IMR-90 (cell line): ENCODE results near the gene DIAPH2. TPM values are rescaled to one million over a fixed set of nuclear protein-coding genes. Genes with fewer than 3 reads are reported as not detected.

Experiments used
- ATAC-seq: fragments of 200-7000 bp; cut with Tn5 transposase; 2 replicates; pipeline ENCODE4 v1.9.1; 2020; ENCODE audit warnings: low read depth, mild to moderate bottlenecking, moderate library complexity
- BruUV-seq: library from RNA; stranded (reverse); fragments of 400-500 nt; replicated peaks from 2 replicates; lab custom pipeline; 2021; lab: Mats Ljungman, UMichigan
- CTCF ChIA-PET: fragments of 300-600 bp; formaldehyde crosslinking; extraction: SDS; loops from one replicate; lab custom pipeline; 2021; ENCODE audit warnings: antibody characterized with exemption; lab: Yijun Ruan, JAX
- POLR2A ChIA-PET: fragments of 300-600 bp; sonication (Branson Sonifier 250); formaldehyde crosslinking; loops from one replicate; lab custom pipeline; 2022; ENCODE audit warnings: antibody characterized with exemption; ENCODE audit not compliant: unreplicated experiment; lab: Charles Lee
- DNase-seq: peaks from one replicate; pipeline ENCODE4 v3.0.0; 2013
- H2AFZ ChIP-seq: replicated peaks from 2 replicates; pipeline ENCODE3; 2013; ENCODE audit warnings: low read length, mild to moderate bottlenecking; ENCODE audit not compliant: poor library complexity
- H2AK5ac ChIP-seq: 2 replicates; pipeline ENCODE4 v1.6.1; 2013; ENCODE audit warnings: low read depth, low read length, inconsistent platforms
- H2AK9ac ChIP-seq: replicated peaks from 2 replicates; pipeline ENCODE3; 2013; ENCODE audit warnings: mild to moderate bottlenecking, low read depth, low read length, moderate library complexity; ENCODE audit not compliant: poor library complexity
- H2BK120ac ChIP-seq: 2 replicates; pipeline ENCODE4 v1.6.1; 2013; ENCODE audit warnings: low read depth, low read length, inconsistent platforms
- H2BK15ac ChIP-seq: 3 replicates; pipeline ENCODE4 v1.6.1; 2013; ENCODE audit warnings: low read depth, low read length, inconsistent platforms
- H2BK20ac ChIP-seq: 2 replicates; pipeline ENCODE4 v1.6.1; 2013; ENCODE audit warnings: low read depth, mild to moderate bottlenecking, inconsistent platforms, low read length, moderate library complexity
- H2BK5ac ChIP-seq: 2 replicates; pipeline ENCODE4 v1.6.1; 2013; ENCODE audit warnings: mild to moderate bottlenecking, low read depth, low read length, inconsistent platforms; ENCODE audit not compliant: poor library complexity, severe bottlenecking
- H3K14ac ChIP-seq: replicated peaks from 2 replicates; pipeline ENCODE4 v1.6.1; 2013; ENCODE audit warnings: low read depth, low read length, inconsistent platforms
- H3K18ac ChIP-seq: 2 replicates; pipeline ENCODE4 v1.6.1; 2013; ENCODE audit warnings: low read depth, low read length, control low read depth
- H3K23ac ChIP-seq: 2 replicates; pipeline ENCODE4 v1.6.1; 2013; ENCODE audit warnings: low read depth, low read length, inconsistent platforms
- H3K27ac ChIP-seq: 2 replicates; pipeline ENCODE4 v1.5.1; 2013; ENCODE audit warnings: mild to moderate bottlenecking, control low read depth, low read length; ENCODE audit not compliant: insufficient read depth
- H3K27me3 ChIP-seq: 2 replicates; pipeline ENCODE4 v1.6.1; 2013; ENCODE audit warnings: low read length; ENCODE audit not compliant: control insufficient read depth, insufficient read depth
- H3K36me3 ChIP-seq: 2 replicates; pipeline ENCODE4 v1.6.1; 2013; ENCODE audit warnings: low read length, mixed read lengths; ENCODE audit not compliant: control insufficient read depth, insufficient read depth
- H3K4ac ChIP-seq: 2 replicates; pipeline ENCODE4 v1.6.1; 2013; ENCODE audit warnings: low read depth, low read length, inconsistent platforms
- H3K4me1 ChIP-seq: 2 replicates; pipeline ENCODE4 v1.6.1; 2013; ENCODE audit warnings: low read length, mixed read lengths; ENCODE audit not compliant: control insufficient read depth, insufficient read depth
- H3K4me2 ChIP-seq: 2 replicates; pipeline ENCODE4 v1.6.1; 2013; ENCODE audit warnings: low read depth, mild to moderate bottlenecking, control low read depth, low read length, moderate library complexity
- H3K4me3 ChIP-seq: 2 replicates; pipeline ENCODE4 v1.5.1; 2013; ENCODE audit warnings: low read depth, mild to moderate bottlenecking, control low read depth, low read length, moderate library complexity; ENCODE audit not compliant: insufficient read depth
- H3K56ac ChIP-seq: 2 replicates; pipeline ENCODE4 v1.6.1; 2013; ENCODE audit warnings: low read length, inconsistent platforms; ENCODE audit not compliant: insufficient read depth; ENCODE audit errors: extremely low read depth
- H3K79me1 ChIP-seq, 2 experiments: 2 replicates each; pipeline ENCODE4 v1.6.1; 2013; ENCODE audit warnings: low read length in 2 of 2, inconsistent platforms in 1 of 2, low read depth in 1 of 2
- H3K9ac ChIP-seq: 2 replicates; pipeline ENCODE4 v1.6.1; 2013; ENCODE audit warnings: low read depth, low read length, control low read depth
- H3K9me1 ChIP-seq: 2 replicates; pipeline ENCODE4 v1.6.1; 2013; ENCODE audit warnings: low read length, inconsistent platforms; ENCODE audit not compliant: insufficient read depth
- H3K9me3 ChIP-seq: 2 replicates; pipeline ENCODE4 v1.6.1; 2013; ENCODE audit warnings: low read length; ENCODE audit not compliant: control insufficient read depth, insufficient read depth
- H4K20me1 ChIP-seq: 2 replicates; pipeline ENCODE4 v1.6.1; 2013; ENCODE audit warnings: low read length, inconsistent platforms; ENCODE audit not compliant: insufficient read depth
- H4K5ac ChIP-seq: 2 replicates; pipeline ENCODE4 v1.6.1; 2013; ENCODE audit warnings: mild to moderate bottlenecking, low read depth, low read length, control low read depth
- H4K8ac ChIP-seq, 2 experiments: 2 replicates each; pipeline ENCODE4 v1.6.1; 2013; ENCODE audit warnings: low read depth in 2 of 2, low read length in 2 of 2, control low read depth in 1 of 2, inconsistent platforms in 1 of 2
- H4K91ac ChIP-seq: 2 replicates; pipeline ENCODE4 v1.6.1; 2013; ENCODE audit warnings: low read depth, low read length, inconsistent platforms; ENCODE audit not compliant: insufficient read depth
- MAFK ChIP-seq: IDR thresholded peaks from 2 replicates; pipeline ENCODE4 v1.6.1; 2012; ENCODE audit warnings: low read depth, low read length, improper control_type of control experiment
- SMC3 ChIP-seq: fragments of 150-350 bp; IDR thresholded peaks from 2 replicates; pipeline ENCODE4 v1.6.1; 2016; ENCODE audit warnings: low read depth, mild to moderate bottlenecking, antibody characterized with exemption, low read length, moderate library complexity
- WGBS, 2 experiments: methylation state at CpG; one replicate each; pipeline versions ENCODE4 v1.1.5 to v1.1.7; 2013; ENCODE audit warnings: missing lambda C conversion rate in 2 of 2; ENCODE audit not compliant: insufficient read length in 1 of 2; ENCODE audit errors: extremely low coverage in 2 of 2; 5-methylcytosine and 5-hydroxymethylcytosine counted together
- dilution Hi-C: fragments of 300-500 bp; cut with HindIII; formaldehyde crosslinking; loops from one replicate; pipeline ENCODE4 v1.14.3; 2018; ENCODE audit warnings: low sequenced_read_pairs; ENCODE audit not compliant: unreplicated experiment
- in situ Hi-C: fragments of 300-500 bp; cut with MboI; formaldehyde crosslinking; loops from 3 replicates; pipeline ENCODE4 v1.14.3; 2019; ENCODE audit warnings: low sequenced_read_pairs, inconsistent platforms, mixed read lengths
- intact Hi-C: fragments of 100-400 bp; cut with micrococcal nuclease; formaldehyde crosslinking; loops from 2 replicates; pipeline ENCODE4 v1.10.0; 2022
- polyA plus RNA-seq, 3 experiments: library from polyadenylated mRNA; depleted of rRNA; stranded (reverse); fragments of >200 nt; gene quantifications; 2 replicates each; pipeline ENCODE4 v1.2.3, GENCODE V29; 2012; ENCODE audit warnings: low replicate concordance in 1 of 3
- total RNA-seq: library from RNA; depleted of rRNA; stranded (reverse); fragments of >200 nt; gene quantifications from 2 replicates; pipeline ENCODE4 v1.2.3, GENCODE V29; 2012

Gene DIAPH2
- total and polyA plus RNA-seq, 2 of the 4 experiments (the other 2 are of a cell fraction): 3.6 to 19.9 TPM

DNA sequence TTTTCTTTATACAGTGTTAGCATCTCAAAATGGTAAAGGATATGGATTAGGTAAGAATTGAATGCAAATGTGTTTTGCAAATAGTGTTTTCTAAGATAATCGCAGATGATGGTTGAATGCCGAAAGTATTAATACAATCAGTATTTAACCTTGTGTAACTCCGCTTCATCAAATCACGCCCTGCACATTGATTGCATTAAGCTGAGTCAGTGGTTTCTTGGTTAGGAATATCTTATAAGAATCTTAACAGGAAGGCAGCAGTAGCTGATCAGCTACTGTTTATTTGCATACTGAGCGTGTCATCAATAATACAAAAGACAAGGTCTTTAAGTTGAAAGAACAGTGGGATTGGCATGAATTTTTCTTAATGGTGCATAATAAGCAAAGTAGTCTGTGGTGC is 744.5 kb downstream of the DIAPH2 start:
- no peak overlapping the region for H3K23ac ChIP-seq
- H3K27ac ChIP-seq: no peak overlapping the region
- POLR2A ChIA-PET: no interaction called here
- ATAC-seq: no peak
- TF ChIP-seq MAFK (peak; percentile 52), SMC3 (no peak)
- H2BK20ac ChIP-seq: no peak overlapping the region
- no peak overlapping the region for H4K5ac ChIP-seq
- no peak overlapping the region for H4K91ac ChIP-seq
- no peak overlapping the region for H3K9ac ChIP-seq
- H3K4me3 ChIP-seq: no peak overlapping the region
- H2AK9ac ChIP-seq: no peak overlapping the region
- no peaks in the 10 kb centered on the region for H3K9me3 ChIP-seq
- H3K56ac ChIP-seq: no peak overlapping the region
- H2BK5ac ChIP-seq: no peak overlapping the region
- intact Hi-C loops (no loop called here), in situ Hi-C loops (no loop called here), dilution Hi-C loops (no loop called here)
- H3K4me2 ChIP-seq: no peak overlapping the region
- DNase-seq: no peak
- no TSS peak for BruUV-seq
- no peak overlapping the region for H3K14ac ChIP-seq
- no peak overlapping the region for H2BK120ac ChIP-seq
- no peak overlapping the region for H2AK5ac ChIP-seq
- H3K79me1 ChIP-seq: no peaks in the 10 kb centered on the region
- CTCF ChIA-PET: no interaction called here
- no CpG with 5 or more reads among the region's 5 CpGs for WGBS, 2 experiments
- H4K20me1 ChIP-seq: no peaks in the 10 kb centered on the region
- no peak overlapping the region for H4K8ac ChIP-seq
- no peaks in the 10 kb centered on the region for H3K9me1 ChIP-seq
- H3K18ac ChIP-seq: no peak overlapping the region
- H2AFZ ChIP-seq: no peak overlapping the region
- no peaks in the 10 kb centered on the region for H3K4me1 ChIP-seq
- H3K4ac ChIP-seq: no peak overlapping the region
- no peak overlapping the region for H2BK15ac ChIP-seq
- no peaks in the 10 kb centered on the region for H3K36me3 ChIP-seq
- H3K27me3 ChIP-seq: no peaks in the 10 kb centered on the region
